Measurements from ENCODE around the gene HSD17B13. TPM values are rescaled to one million over a fixed set of nuclear protein-coding genes. Genes with fewer than 3 reads are reported as not detected.

The HSD17B13 gene
- total and polyA plus RNA-seq, 2 donors (not counting 1 experiment from before 2014, with no cell fraction given), result 0.32 to 0.46 TPM

DNA sequence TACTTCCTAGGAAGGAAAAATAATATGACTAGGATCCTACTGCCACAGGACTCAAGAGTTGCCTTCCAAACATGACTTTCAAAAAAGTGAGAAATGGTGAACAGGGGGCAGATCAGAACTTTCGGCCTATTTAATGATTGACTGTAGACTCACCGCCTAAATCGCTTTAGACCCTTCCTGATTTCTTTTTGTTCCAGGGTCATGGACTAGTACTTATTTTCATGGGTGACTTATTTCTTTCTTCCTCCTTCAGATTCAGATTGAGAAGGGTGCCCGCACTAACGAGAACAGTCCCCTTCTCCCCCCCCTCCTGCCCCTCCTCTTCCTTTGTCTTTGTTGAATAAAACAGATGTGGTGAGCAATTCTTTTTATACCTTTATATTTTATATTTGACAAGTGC lies 54.3 kb downstream of the HSD17B13 start:
- H3K4me1 ChIP-seq (ENCODE audit: control insufficient read depth in 2 of 2, insufficient read depth in 2 of 2, low read length in 2 of 2), result peaks cover 0 to 6% of the 10 kb centered on the region in 2 donors
- WGBS (ENCODE audit: insufficient coverage), result no CpG with 5 or more reads among the region's 5 CpGs
- no peak for TF ChIP-seq EZH2 (IDR thresholded peaks at IDR 0.05; ENCODE audit: borderline replicate concordance, insufficient read depth, low read depth, low read length, poor library complexity, severe bottlenecking)
- TF ChIP-seq, protein P1, sequence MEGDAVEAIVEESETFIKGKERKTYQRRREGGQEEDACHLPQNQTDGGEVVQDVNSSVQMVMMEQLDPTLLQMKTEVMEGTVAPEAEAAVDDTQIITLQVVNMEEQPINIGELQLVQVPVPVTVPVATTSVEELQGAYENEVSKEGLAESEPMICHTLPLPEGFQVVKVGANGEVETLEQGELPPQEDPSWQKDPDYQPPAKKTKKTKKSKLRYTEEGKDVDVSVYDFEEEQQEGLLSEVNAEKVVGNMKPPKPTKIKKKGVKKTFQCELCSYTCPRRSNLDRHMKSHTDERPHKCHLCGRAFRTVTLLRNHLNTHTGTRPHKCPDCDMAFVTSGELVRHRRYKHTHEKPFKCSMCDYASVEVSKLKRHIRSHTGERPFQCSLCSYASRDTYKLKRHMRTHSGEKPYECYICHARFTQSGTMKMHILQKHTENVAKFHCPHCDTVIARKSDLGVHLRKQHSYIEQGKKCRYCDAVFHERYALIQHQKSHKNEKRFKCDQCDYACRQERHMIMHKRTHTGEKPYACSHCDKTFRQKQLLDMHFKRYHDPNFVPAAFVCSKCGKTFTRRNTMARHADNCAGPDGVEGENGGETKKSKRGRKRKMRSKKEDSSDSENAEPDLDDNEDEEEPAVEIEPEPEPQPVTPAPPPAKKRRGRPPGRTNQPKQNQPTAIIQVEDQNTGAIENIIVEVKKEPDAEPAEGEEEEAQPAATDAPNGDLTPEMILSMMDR (IDR thresholded peaks at IDR 0.05), result no peak
- ChIA-PET POLR2A (no interaction called here), CTCF (no interaction called here)
- Mint-ChIP-seq H3K4me3 (no peak overlapping the region), H3K4me1 (peaks cover 7% of the 10 kb centered on the region), H3K27ac (no peak overlapping the region), H3K27me3 (peaks cover 8% of the 10 kb centered on the region), H3K9me3 (ENCODE audit: insufficient read depth) (no peaks in the 10 kb centered on the region)
- H2AFZ ChIP-seq (ENCODE audit: insufficient read depth, low read depth, low read length, poor library complexity, severe bottlenecking), result no peak overlapping the region
- no peaks in the 10 kb centered on the region for H3K9me3 ChIP-seq (ENCODE audit: control extremely low read depth in 1 of 3, control insufficient read depth in 2 of 3, insufficient read depth in 1 of 3, low read length in 2 of 3)
- intact Hi-C loops (cut with micrococcal nuclease), result no loop called here
- H3K27ac ChIP-seq (ENCODE audit: low read length in 2 of 2), result no peak overlapping the region
- no peak overlapping the region for H3K4me3 ChIP-seq (ENCODE audit: control extremely low read depth in 1 of 5, extremely low read depth in 1 of 5, insufficient read depth in 1 of 5, low read depth in 2 of 5, low read length in 4 of 5)
- H3K4me2 ChIP-seq (replicated peaks; ENCODE audit: low read depth, low read length, poor library complexity, severe bottlenecking), result no peak overlapping the region
- no peak for ATAC-seq (ENCODE audit: low read depth)
- H3K27me3 ChIP-seq (replicated peaks in 1 of 4; ENCODE audit: control extremely low read depth in 1 of 4, control insufficient read depth in 3 of 4, insufficient read depth in 4 of 4, low read length in 3 of 4), result peaks cover 0 to 1% (median 0%) of the 10 kb centered on the region in 4 experiments
- DNase-seq, result no peak
- H3K36me3 ChIP-seq (replicated peaks in 1 of 2; ENCODE audit: control extremely low read depth in 1 of 2, control insufficient read depth in 1 of 2, extremely low read depth in 1 of 2, insufficient read depth in 2 of 2, low read length in 1 of 2), result no peaks in the 10 kb centered on the region
- H3K79me2 ChIP-seq (ENCODE audit: control insufficient read depth, insufficient read depth, low read length), result no peaks in the 10 kb centered on the region
- no peaks in the 10 kb centered on the region for H4K20me1 ChIP-seq (ENCODE audit: control insufficient read depth, insufficient read depth, low read length, poor library complexity, severe bottlenecking)
- no peak overlapping the region for H3K9ac ChIP-seq (ENCODE audit: low read length)

DNA sequence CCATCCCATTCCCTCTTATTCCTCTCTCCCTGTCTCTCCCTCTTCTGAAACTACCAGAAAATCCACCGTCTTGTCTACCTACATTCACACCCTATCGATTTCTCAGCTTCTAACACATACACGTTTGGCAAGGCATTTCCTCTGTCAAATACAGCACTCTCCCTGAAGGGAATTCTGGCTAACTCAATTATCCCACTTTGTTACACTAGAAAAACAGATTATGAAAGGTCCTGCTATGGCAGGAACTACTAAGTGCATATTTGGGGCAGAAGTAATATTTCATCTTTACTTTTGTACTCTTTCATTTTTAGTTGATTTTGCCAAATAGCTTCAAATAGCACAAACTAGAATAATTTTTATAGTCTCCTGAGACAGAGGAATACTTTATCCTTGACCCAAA lies 55.7 kb downstream of the HSD17B13 start:
- H3K4me3 ChIP-seq (ENCODE audit: control extremely low read depth in 1 of 5, extremely low read depth in 1 of 5, insufficient read depth in 1 of 5, low read depth in 2 of 5, low read length in 4 of 5), result no peak overlapping the region
- Mint-ChIP-seq H3K4me1 (peaks cover 7% of the 10 kb centered on the region), H3K27ac (no peak overlapping the region), H3K27me3 (peaks cover 8% of the 10 kb centered on the region), H3K9me3 (ENCODE audit: insufficient read depth) (no peaks in the 10 kb centered on the region), H3K4me3 (no peak overlapping the region)
- peaks cover 0 to 6% of the 10 kb centered on the region in 2 donors for H3K4me1 ChIP-seq (ENCODE audit: control insufficient read depth in 2 of 2, insufficient read depth in 2 of 2, low read length in 2 of 2)
- H3K27ac ChIP-seq (ENCODE audit: low read length in 2 of 2), result no peak overlapping the region
- H3K79me2 ChIP-seq (ENCODE audit: control insufficient read depth, insufficient read depth, low read length), result no peaks in the 10 kb centered on the region
- no peak for ATAC-seq (ENCODE audit: low read depth)
- no peaks in the 10 kb centered on the region for H3K36me3 ChIP-seq (replicated peaks in 1 of 2; ENCODE audit: control extremely low read depth in 1 of 2, control insufficient read depth in 1 of 2, extremely low read depth in 1 of 2, insufficient read depth in 2 of 2, low read length in 1 of 2)
- H3K9ac ChIP-seq (ENCODE audit: low read length), result no peak overlapping the region
- intact Hi-C loops (cut with micrococcal nuclease), result no loop called here
- TF ChIP-seq, protein P1 (IDR thresholded peaks at IDR 0.05), result no peak
- TF ChIP-seq EZH2 (IDR thresholded peaks at IDR 0.05; ENCODE audit: borderline replicate concordance, insufficient read depth, low read depth, low read length, poor library complexity, severe bottlenecking), result no peak
- H2AFZ ChIP-seq (ENCODE audit: insufficient read depth, low read depth, low read length, poor library complexity, severe bottlenecking), result no peak overlapping the region
- POLR2A ChIA-PET, result no interaction called here
- no peaks in the 10 kb centered on the region for H4K20me1 ChIP-seq (ENCODE audit: control insufficient read depth, insufficient read depth, low read length, poor library complexity, severe bottlenecking)
- DNase-seq, result no peak
- H3K4me2 ChIP-seq (replicated peaks; ENCODE audit: low read depth, low read length, poor library complexity, severe bottlenecking), result no peak overlapping the region
- no peaks in the 10 kb centered on the region for H3K27me3 ChIP-seq (replicated peaks in 1 of 4; ENCODE audit: control extremely low read depth in 1 of 4, control insufficient read depth in 3 of 4, insufficient read depth in 4 of 4, low read length in 3 of 4)
- WGBS (ENCODE audit: insufficient coverage), result 72% methylated on average over 3 of the region's 3 CpGs
- CTCF ChIA-PET, result no interaction called here
- peaks cover 0 to 3% (median 1%) of the 10 kb centered on the region in 3 donors for H3K9me3 ChIP-seq (ENCODE audit: control extremely low read depth in 1 of 3, control insufficient read depth in 2 of 3, insufficient read depth in 1 of 3, low read length in 2 of 3)
